HEK293 (cell line): ENCODE measurements around the gene IFNA21.
A peak's percentile ranks its signal among the peaks of the same experiment; 100 is the strongest.
"Not testable (repeated sequence)": the region's sequence is repeated elsewhere in the genome, so short reads cannot be mapped to it uniquely, and the experiment has no call there.

Experiments
- CTCF ChIA-PET: fragments of 350-600 bp; formaldehyde crosslinking; extraction: SDS; loops from one replicate; lab custom pipeline; 2021; ENCODE audit warnings: antibody characterized with exemption; lab: Yijun Ruan, JAX
- POLR2A ChIA-PET: fragments of 300-600 bp; formaldehyde crosslinking; extraction: SDS; loops from one replicate; lab custom pipeline; 2020; ENCODE audit warnings: antibody characterized with exemption, inconsistent platforms; lab: Yijun Ruan, JAX
- H3K27ac ChIP-seq: fragments of 200-500 bp; sonication (Bioruptor generic); 2 replicates; pipeline ENCODE4 v1.5.1; 2014; ENCODE audit warnings: low read depth, low read length, control low read depth, inconsistent platforms; ENCODE audit errors: extremely low read depth
- H3K36me3 ChIP-seq, 2 experiments: fragments of 200-500 bp in 1 of 2; sonication (Bioruptor generic) in 1 of 2; 1 replicate in 1 of 2; 2 replicates in 1 of 2; pipeline ENCODE4 v1.5.1; 2014 to 2017; ENCODE audit warnings: inconsistent platforms in 2 of 2, low read length in 2 of 2; ENCODE audit not compliant: control insufficient read depth in 2 of 2, insufficient read depth in 1 of 2
- H3K4me1 ChIP-seq: fragments of 200-500 bp; sonication (Bioruptor generic); 2 replicates; pipeline ENCODE4 v1.5.1; 2014; ENCODE audit warnings: mild to moderate bottlenecking, low read length, inconsistent platforms; ENCODE audit not compliant: control insufficient read depth, insufficient read depth
- H3K4me3 ChIP-seq: 2 replicates; pipeline ENCODE4 v1.5.1; 2011; ENCODE audit warnings: low read depth, mild to moderate bottlenecking, control low read depth, low read length, moderate library complexity
- H3K9me3 ChIP-seq: fragments of 200-500 bp; sonication (Bioruptor generic); 2 replicates; pipeline ENCODE4 v1.5.1; 2014; ENCODE audit warnings: low read depth, low read length, inconsistent platforms; ENCODE audit not compliant: control insufficient read depth, insufficient read depth
- PRDM1 ChIP-seq: fragments of 450-650 bp; formaldehyde crosslinking; IDR thresholded peaks from 2 replicates; pipeline ENCODE4; 2016; ENCODE audit warnings: missing biosample characterization, missing genetic modification characterization
- PRDM10 ChIP-seq: fragments of 450-650 bp; formaldehyde crosslinking; IDR thresholded peaks from 2 replicates; pipeline ENCODE4 v1.5.1; 2016; ENCODE audit warnings: missing biosample characterization, missing genetic modification characterization
- ZNF132 ChIP-seq: fragments of 450-650 bp; formaldehyde crosslinking; IDR thresholded peaks from 2 replicates; pipeline ENCODE4 v1.5.1; 2017; ENCODE audit warnings: missing biosample characterization, missing genetic modification characterization, borderline replicate concordance
- ZNF175 ChIP-seq: fragments of 450-650 bp; formaldehyde crosslinking; IDR thresholded peaks from 2 replicates; pipeline ENCODE4 v1.5.1; 2016; ENCODE audit warnings: missing biosample characterization, missing genetic modification characterization
- ZNF513 ChIP-seq: fragments of 450-650 bp; IDR thresholded peaks from 2 replicates; pipeline ENCODE4 v1.5.1; 2018; ENCODE audit warnings: missing biosample characterization, missing genetic modification characterization
- ZSCAN4 ChIP-seq: fragments of 450-650 bp; formaldehyde crosslinking; IDR thresholded peaks from 2 replicates; pipeline ENCODE4 v1.5.1; 2017; ENCODE audit warnings: missing biosample characterization, missing genetic modification characterization

The IFNA21 gene

GRCh38 chr9:21166560-21166959 is at the start of gene IFNA21:
Gene IFNA21, minus strand, starts transcription at chr9:21166660. Its CDS starts 48 bp downstream, at chr9:21166612.
- H3K27ac ChIP-seq, H3K4me3 ChIP-seq, H3K9me3 ChIP-seq, POLR2A ChIA-PET, H3K36me3 ChIP-seq, H3K4me1 ChIP-seq: not testable (repeated sequence)
- CTCF ChIA-PET = interaction anchor here (0.7 to 1.1 kb wide), 2 partner anchors 17 to 301 kb away, joined by 3 to 4 read pairs; no protein-coding TSS in a partner anchor

- not testable (repeated sequence) for H3K36me3 ChIP-seq
- CTCF ChIA-PET = interaction anchor here (0.6 to 2.7 kb wide), 16 partner anchors 10 to 582 kb away, joined by 3 to 17 read pairs (median 4); no protein-coding TSS in a partner anchor
- POLR2A ChIA-PET = interaction anchor here (1.1 kb wide), 1 partner anchor 18 kb away, joined by 3 read pairs; no protein-coding TSS in a partner anchor
Measured at GRCh38 chr9:21213411-21214326, 47.2 kb upstream of the IFNA21 start.

GRCh38 chr9:21212160-21212559 is 45.7 kb upstream of the IFNA21 start:
- H3K4me3 ChIP-seq, POLR2A ChIA-PET, H3K4me1 ChIP-seq, H3K27ac ChIP-seq, H3K36me3 ChIP-seq, H3K9me3 ChIP-seq: not testable (repeated sequence)
- CTCF ChIA-PET = interaction anchor here (0.9 to 2.0 kb wide), 4 partner anchors 9 to 243 kb away, joined by 3 to 8 read pairs (median 6); no protein-coding TSS in a partner anchor

More at GRCh38 chr9:21213411-21214326, 47.2 kb upstream of the IFNA21 start:
- 0 out of 2 replicates have a peak, but pooled peaks have one; percentile 31 for TF ChIP-seq PRDM1 (tag by site-specific recombination)
- H3K4me1 ChIP-seq, H3K4me3 ChIP-seq, H3K27ac ChIP-seq, H3K9me3 ChIP-seq: not testable (repeated sequence)

GRCh38 chr9:21210782-21211181 is 44.3 kb upstream of the IFNA21 start:
- H3K36me3 ChIP-seq, H3K4me3 ChIP-seq, H3K4me1 ChIP-seq, H3K9me3 ChIP-seq, POLR2A ChIA-PET, H3K27ac ChIP-seq: not testable (repeated sequence)
- CTCF ChIA-PET = interaction anchor here (0.9 to 2.0 kb wide), 2 partner anchors 16 kb away, joined by 4 to 8 read pairs; no protein-coding TSS in a partner anchor

- Histone ChIP-seq H3K27ac (no peak overlapping the region), H3K4me3 (no peak overlapping the region), H3K9me3 (no peaks in the 10 kb centered on the region), H3K36me3 (no peaks in the 10 kb centered on the region), H3K4me1 (no peaks in the 10 kb centered on the region)
- TF ChIP-seq ZNF132 (tag by site-specific recombination) (no peak), PRDM10 (no peak), ZNF175 (tag by site-specific recombination) (no peak), ZNF513 (tag by site-specific recombination) (no peak), ZSCAN4 (tag by site-specific recombination) (no peak)
- ChIA-PET POLR2A (no interaction called here), CTCF (interaction anchor here (0.9 kb wide), 1 partner anchor 15 kb away, joined by 4 read pairs; no protein-coding TSS in a partner anchor)
Measured at GRCh38 chr9:21210311-21210710, 43.9 kb upstream of the IFNA21 start.

GRCh38 chr9:21207043-21207442 is 40.6 kb upstream of the IFNA21 start, which contains the start of gene IFNA10:
Gene IFNA10, minus strand, starts transcription at chr9:21207143. Its CDS starts 46 bp downstream, at chr9:21207097.
- H3K9me3 ChIP-seq, POLR2A ChIA-PET: not testable (repeated sequence)
- CTCF ChIA-PET = interaction anchor here (0.6 to 1.4 kb wide), 4 partner anchors 12 to 770 kb away, joined by 3 to 5 read pairs (median 5); no protein-coding TSS in a partner anchor

More at GRCh38 chr9:21207043-21207442, 40.6 kb upstream of the IFNA21 start, which contains the start of gene IFNA10:
- not testable (repeated sequence) for H3K27ac ChIP-seq, H3K4me3 ChIP-seq, H3K4me1 ChIP-seq, H3K36me3 ChIP-seq
